Stimulated activated CD8-positive, alpha-beta memory T cell treated with anti-CD3 and anti-CD28 coated beads, Interleukin-15, amount 100 ng/mL, for 24 hours (primary cell): Measurements from ENCODE around the gene MICU1.
"Not testable (repeated sequence)": the region's sequence is repeated elsewhere in the genome, so short reads cannot be mapped to it uniquely, and the experiment has no call there.

ENCODE experiments used
- DNase-seq: peaks from one replicate; pipeline ENCODE4 v3.0.0-alpha.2; 2020; ENCODE audit warnings: low read depth

MICU1 gene

DNA sequence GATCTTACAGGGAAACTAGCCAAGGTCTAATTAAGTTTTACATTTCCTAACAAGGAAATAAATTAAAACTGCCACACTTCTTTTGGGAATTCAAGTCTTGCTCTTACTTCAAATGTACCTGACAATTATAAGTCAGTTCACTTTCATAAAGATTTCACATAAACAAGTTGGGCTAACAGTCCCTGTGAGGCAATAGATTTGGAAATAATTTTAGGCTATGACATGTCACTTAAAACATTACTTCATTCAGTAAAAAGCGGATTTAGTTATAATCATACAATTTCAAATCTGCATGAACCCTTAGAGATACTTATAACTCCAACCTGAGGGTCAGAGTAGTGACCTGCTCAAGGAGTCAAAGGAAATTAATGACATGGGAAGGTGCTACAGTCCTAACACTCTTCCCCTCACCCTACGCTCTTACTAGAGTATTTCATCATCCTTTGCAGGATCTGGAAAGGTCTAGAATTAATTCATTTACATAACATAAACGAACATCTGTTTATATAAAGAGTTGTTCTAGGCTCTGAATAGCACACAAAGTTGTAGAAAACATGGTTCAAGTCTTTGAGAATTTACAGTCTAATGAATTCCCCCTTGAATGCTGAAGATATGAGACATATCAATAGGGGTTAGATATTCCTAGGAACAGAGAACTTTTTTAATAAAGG lies 238.8 kb downstream of the MICU1 start:
- DNase-seq, result no peak

DNA sequence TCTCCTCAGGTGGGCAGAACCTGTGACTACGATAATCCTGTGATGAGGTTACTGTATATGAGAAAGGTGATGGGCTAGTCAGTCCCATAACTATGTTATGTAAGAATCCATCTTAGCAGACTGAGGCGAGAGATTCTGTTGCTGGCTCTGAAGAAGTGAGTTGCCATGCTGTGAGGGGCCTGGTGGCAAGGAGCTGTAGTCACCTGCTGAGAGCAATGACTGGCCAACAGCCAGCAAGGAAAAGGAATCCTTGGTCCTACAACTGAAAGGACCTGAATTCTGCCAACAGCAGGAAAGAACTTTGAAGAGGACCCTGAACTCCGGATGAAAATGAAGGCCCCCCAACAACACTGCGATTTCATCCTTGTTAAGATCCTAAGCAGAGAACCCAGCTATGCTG lies 240.2 kb downstream of the MICU1 start:
- DNase-seq, result no peak

DNA sequence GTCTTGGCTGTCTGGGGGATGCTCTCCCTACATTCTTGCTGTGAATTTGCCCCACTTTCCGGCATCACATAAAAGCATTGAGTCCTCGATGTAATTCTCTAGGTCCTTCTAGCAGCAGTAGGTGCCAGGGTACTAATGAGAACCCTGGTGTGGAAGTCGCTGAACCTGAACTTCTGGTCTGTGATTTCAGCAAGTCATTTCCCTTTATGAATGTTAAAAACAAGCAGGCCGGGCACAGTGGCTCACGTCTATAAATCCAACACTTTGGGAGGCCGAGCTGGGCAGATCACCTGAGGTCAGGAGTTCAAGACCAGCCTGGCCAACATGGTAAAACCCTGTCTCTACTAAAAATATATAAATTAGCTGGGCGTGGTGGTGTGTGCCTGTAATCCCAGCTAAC lies 240.9 kb downstream of the MICU1 start:
- not testable (repeated sequence) for DNase-seq

DNA sequence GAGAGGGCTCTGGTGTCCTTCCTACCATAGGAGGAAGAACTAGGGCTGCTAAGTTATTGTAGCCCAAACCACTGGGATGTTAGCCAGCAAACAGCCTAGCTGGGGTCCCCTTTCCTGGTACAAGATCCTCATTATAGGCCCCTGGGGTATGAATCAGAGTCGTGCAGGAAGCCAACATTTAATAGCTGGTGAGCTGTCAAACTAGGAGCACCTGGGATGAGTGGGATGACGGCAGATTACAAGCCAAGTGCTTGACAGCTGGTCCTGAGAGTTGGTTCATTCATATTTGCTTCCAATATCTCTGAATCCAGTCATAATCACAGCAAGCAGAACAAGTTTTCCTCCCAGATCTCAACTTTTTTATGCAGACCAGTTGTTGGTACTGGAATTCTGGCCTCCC lies 246.1 kb downstream of the MICU1 start:
- no peak for DNase-seq

DNA sequence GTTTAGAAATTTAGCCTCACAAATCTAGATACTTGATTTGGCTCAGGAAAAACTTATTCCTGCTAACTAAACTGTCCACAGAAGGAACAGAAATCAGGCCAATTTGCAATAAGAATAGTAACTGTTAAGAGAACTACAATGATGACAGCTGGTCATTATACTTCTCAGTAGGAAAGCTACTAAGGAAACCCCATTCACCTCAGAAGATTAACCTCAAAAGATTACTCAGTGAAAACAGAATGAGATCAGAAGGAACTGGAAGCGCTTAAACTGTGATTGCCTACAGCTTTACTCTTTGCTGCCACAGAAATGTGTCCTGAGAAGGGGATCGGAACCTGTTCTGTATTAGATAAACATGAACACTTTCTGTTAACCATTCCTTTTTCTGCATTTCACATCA lies 246.8 kb downstream of the MICU1 start:
- DNase-seq, result no peak

DNA sequence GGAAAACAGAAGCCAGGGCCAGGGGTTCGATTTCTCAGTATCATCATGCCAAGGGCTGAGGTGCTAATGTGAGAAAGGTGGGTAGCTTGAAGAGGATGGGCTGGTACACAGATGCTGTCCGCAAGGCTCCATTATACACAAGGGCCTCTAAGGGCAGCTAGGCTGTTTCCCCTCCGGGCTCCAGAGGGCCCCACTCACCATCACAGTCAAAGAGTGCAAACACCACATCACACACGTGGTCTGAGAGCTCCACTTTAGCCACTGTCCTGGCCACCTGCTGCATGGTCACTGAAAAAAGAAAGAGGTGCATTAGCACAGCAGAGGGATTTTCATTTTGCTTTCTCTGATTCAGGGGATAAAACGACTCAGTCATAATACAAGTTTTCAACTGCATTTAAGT lies 250.3 kb downstream of the MICU1 start:
- DNase-seq, result no peak

DNA sequence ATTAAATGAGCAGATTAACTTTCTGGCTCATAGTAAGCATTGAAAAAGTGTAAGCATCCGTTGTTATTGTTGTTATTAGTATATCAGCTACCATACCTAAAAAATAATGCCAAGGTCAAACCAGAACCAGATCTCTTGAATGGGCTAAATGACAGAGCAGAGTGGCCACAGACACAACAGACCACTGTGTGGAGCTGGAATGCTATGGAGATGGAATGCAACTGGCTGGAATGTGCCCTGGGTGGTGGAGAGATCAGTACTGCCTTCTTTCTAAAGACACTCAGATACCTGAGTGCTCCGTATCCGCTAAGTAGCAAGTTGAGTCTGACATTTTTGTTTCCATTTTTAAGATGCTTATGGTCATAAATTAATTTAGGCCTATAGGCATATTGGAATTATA lies 250.7 kb downstream of the MICU1 start:
- DNase-seq, result no peak

DNA sequence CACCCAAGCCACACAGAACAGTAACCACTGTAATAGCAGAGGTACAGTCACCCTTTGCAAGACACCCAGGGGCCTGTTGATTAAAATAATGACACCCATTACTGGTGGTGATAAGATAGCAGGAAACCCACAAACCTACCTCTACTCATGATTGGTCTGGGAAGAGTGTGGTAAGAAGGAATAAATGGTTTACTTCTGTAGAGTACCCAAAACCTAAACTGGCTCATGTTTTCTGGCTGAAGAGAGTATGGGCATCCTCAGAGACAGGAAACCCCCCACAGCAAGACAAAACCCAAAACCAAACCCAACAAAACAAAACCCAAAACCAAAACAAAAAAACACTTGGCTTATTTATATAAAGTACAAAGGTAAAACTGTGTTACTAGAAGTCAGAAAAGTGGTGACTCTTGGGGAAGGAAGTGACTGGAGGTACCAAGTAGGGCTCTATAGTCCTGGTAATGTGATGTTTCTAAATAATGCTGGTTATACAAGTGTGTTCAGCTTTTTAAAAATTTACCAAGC lies 255.6 kb downstream of the MICU1 start:
- DNase-seq, result no peak

DNA sequence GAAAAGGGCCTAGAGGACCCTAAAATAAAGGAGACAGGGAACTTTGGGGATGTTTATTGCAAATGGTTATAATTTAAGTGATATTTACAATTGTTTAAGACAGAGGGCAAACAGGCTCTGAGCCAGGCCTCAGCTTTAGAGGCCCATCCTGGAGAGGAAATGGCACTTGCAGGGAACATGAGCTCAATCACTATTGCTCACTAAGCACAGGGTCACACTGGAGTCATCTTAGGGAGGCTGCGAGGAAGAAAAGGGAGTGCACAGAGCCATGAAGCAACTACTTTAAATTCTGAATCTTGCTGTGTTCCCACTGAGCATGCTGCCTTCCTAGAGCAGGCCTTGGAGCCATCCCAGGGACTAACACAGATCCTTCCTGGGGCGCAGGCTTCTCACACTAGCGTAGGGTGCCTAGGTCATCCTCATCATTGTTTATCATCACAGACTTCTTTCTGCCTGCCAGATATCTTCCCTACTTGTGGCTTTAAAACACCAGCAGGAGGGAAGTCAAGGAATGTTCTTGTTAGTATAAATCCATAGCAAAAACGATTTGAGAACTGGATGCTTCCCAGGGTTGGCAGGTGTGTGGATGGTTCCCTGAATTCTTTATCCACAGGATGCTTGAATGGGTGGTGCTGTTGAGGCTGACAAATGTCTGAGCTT lies 258.4 kb downstream of the MICU1 start:
- no peak for DNase-seq

DNA sequence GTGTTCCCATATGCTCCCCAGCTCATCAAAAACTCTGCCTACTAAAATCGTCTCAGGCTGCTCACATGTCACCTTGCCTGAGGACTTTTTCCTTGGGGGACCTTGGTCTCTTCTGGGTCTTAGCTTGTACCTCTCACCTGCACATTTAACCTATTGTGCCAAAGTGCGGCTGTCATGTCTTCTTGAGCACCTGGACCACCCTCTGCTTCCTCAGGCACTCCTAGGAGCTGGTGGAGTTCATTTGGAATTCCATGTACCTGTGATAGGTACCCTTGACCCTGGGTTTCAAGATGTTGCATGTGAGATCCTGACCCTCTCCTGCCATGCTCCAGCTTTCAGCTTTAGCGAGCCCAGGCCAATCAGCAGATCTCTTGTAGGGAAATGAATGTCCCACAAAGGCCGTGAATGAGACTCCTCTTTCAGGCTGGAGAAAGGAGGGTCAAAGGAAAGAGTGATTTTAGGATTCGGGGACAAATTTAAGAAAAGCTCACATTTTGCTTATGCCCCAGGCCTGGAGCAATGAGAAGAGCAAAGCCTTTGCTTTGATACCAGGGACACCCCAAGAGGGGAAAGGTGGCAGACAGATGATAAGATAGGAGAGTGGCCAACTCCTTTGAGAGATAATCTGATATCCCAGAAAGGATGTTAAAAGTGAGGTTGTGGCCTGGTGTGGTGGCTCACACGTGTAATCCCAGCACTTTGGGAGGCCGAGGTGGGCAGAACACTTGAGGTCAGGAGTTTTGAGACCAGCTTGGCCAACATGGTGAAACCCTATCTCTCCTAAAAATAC lies 260.6 kb downstream of the MICU1 start:
- no peak for DNase-seq

DNA sequence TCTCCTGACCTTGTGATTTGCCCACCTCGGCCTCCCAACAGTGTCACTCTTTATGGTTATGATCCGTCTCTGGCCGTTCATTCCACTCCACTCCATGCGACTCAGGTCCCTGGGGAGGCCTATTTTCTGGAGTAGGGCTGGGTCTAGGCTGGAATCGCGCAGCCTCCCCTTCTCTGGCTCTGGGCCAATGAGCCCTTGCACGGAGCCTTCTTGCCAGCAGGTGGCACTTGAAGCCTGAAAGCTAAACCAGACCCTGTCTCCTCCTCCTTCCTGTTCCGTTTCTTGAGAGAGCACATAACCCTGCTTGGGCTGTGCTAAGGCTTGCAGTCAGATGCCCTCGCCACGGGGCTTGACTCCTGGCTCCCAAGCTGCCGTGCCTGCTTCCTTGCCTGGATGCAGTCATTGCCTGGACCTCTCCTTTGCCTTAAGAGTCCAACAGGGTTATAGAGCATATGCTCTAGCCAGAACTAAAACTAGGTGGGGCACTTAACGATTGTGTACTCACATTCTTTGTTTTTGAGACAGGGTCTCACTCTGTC lies 261.6 kb downstream of the MICU1 start:
- peak; percentile 54 for DNase-seq

DNA sequence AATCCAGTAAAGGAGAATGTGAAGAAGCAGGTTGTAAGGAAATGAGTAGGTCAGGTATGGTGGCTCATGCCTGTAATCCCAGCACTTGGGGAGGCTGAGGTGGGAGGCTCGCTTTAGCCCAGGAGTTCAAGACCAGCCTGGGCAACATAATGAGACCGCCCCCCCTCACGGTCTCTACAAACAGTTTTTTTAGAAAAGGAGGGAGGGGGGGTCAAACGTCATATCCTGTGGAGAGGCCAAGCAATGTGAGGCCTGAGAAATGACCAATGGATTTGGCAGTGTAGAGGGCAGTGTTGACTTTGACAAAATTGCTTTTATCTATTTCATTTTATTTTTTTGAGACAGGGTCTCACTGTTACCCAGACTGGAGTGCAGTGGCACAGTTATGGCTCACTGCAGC lies 268.9 kb downstream of the MICU1 start:
- no peak for DNase-seq

DNA sequence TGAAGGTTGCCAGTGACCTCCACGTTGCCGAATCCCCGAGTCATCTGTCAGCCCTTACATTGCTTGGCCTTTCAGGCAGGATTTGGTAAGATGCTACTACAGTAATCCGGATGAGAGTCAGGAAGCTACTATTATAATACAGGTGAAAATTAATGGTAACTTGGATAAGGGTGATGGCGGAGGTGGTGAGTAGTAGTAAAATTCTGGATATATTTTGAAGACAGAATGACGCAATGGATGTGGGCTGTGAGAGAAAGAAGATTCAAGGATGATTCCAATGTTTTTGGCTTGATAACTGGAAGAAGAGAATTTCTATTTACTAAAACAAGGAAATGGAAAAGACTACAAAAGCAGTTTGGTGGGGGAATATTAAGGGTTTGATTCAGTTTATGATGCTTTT lies 269.8 kb downstream of the MICU1 start:
- no peak for DNase-seq

DNA sequence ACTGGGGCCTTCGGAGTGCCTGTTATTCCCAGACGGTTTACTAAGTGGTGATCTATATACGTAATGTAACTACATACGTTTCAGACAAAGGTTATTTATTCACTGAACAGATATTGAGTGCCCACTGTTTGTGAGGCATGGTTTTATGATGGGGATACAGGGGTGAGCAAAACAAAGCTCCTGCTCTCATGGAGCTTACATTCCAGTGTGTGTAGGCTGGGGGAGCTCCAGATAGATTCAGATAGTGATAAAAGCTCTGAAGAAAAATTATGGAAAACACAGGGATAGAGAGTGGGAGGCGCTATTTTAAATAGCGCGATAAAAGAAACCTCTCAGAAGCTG lies 270.7 kb downstream of the MICU1 start:
- no peak for DNase-seq

DNA sequence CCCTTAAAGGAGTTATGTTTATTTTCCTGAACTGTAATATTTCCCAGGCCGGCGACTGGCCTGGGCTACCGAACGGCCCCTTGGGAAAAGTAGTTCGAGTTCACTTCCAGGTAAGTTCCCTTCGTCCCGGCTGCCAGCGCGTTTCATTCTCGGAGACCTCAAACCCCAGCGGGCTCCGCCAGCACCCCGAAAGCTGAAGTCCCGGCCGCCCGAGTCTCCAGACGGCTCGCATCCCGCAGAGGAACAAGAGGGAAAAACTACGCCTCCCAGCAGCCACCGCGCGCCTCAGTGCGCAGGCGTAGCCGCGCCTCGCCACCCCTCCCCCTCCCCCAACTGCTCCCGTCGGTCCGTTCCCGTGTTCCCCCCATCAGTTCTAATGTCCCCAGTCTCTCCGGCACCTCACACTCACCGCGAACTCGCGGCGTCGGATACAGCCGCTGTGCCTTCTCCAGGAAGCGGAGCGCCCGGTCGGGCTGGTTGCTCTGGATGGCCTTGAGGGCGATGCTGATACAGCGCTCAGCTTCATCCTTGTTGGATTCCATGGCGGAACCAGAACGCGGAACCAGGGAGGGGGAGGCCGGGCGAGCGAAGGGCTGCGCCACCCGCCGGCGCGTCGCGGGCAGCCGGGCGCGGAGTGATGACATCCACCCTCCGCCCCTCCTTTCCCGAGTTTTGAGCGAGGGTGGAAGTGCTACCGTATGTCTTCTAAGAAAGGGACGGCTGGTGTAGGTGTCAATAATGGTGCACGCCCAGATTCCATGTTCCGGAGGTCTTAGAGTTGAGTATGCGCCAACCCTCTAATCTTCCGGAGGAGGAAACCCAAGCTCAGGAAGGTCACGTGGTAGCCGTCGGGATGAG lies 271.3 kb downstream of the MICU1 start, which contains the start of gene DNAJB12:
DNAJB12 (minus strand) TSS at position 564 of the 858 bp plus-strand sequence; CDS start at position 542, 22 bp downstream.
- DNase-seq, result peak; percentile 75

DNA sequence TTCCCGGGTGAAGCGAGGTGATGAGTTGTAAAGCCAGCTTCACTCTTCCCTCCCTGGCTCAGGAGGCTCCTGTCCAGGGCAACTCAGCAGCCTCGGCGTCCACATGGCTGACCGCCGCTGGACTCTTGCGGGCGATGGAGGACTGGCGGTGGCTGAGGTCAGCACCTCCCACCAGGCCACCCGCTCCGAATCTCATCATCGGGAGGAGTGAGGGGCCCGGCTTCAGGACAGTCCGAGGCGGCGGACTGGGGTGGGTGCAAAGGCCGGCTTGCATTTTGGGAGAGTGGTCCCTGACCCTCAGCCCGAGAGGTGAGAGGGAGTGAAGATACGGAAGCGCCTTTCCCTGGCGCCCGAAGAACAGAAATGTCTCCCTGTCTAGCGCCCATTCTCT lies 271.9 kb downstream of the MICU1 start:
- no peak for DNase-seq

DNA sequence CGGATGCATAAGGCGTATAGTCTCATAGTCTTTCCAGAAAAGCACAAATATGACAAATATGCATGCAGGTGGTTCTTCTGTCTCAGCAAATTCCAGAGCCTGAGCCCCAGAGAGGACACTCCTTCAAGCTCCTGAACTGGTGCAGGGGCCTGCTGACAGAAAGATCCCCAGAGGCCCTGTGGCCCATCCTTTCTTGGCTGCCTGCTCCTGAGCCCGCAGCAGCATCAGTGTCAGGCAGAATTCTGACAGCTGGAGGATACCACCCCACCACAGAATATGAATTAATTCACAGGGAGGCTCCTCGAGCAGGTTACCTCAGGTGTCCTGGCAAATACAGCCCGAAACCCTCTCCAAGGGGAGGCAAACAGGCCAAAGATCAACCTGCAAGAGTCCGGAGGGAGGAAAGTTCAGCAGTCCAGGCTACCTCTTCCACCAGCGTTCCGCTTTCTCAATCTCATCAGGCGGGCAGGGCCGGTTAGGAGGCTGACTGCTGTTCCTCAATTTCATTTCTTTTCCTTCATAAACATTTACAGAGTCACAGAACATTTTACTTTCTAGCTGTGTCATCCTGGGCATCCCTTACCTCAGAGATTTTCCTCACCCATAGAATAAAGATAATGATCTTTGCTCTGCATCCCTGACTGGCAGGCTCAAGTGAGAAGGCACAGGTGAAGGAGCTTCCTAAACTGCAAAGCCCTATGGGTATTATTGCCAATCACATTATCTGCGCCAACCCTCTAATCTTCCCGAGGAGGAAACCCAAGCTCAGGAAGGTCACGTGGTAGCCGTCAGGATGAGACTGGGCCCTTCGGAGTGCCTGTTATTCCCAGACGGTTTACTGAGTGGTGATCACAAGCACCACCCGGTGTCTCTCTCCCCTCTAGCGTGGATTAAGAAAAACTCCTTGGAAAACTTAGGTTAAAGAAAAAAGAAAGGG lies 272.6 kb downstream of the MICU1 start:
- no peak for DNase-seq

DNA sequence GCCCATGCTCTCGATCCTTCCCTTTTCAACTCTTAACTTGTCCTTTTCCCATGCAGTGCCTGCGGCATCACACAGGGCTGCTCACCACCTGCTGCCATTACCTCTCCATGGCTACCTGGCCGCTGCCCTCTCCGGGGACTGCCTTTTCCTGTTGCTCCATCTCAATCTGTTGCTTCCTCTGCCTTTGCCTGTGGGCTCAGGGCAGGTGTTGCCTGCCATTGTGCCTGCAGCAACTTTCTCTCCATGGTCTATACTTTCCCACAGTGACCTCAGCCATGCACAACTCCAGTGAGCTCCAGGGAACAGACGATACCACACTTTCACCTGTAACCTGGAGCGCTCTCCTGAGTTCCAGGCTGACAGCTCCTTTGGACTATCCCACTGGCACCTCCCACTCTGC lies 274.4 kb downstream of the MICU1 start:
- DNase-seq, result no peak

DNA sequence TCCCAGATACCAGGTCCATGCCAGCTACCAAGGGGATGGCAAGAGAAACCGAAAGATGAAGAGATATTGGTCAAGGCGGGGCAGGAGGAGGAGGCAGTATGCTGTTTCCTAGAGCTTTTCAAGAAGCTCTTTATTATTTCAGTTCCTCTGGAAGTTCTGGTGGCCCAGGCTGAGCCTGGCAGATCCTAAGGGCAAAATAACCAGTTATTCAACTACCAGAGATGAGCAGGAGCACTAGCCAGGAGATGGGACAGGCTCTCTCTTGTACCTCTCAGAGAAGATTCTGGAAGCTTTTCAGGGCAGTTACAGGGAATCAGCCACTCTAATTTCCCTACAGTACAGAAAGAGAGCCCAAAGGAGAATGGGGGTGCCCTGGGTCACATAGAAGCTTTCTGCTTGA lies 276.4 kb downstream of the MICU1 start:
- DNase-seq, result no peak

DNA sequence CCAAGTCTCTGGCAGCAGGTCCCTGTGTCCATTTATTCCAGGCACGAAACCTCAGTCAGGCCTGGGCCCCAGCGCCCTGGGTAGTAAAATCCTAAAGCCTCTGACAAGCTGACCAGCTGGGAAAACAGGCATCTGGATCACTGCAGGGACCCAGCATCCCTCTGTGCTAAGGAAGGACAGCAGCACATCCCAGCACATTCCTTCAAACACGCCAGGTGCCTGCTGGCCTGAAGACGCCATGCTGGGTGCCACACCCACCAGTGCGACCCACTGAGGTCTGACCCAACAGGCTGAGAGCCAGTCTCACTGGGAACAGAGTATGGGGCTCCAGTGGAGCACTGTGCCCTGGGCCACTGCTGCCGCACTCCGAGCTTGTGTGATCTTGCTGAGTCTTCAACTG lies 277.6 kb downstream of the MICU1 start:
- no peak for DNase-seq

DNA sequence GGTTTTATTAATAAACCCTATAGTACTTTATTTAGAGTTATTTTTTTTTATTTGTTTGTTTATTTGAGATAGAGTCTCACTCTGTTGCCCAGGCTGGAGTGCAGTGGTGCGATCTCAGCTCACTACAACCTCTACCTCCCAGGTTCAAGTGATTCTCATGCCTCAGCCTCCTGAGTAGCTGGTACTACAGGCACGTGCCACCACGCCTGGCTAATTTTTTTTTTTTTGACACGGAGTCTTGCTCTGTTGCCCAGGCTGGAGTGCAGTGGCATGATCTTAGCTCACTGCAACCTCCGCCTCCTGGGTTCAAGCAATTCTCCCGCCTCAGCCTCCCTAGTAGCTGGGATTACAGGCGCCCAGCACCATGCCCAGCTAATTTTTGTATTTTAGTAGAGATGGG lies 279.8 kb downstream of the MICU1 start:
- DNase-seq, result not testable (repeated sequence)
